Ishikawa (cell line): ENCODE measurements around the gene CEP120.

Experiments
- CEBPB ChIP-seq: IDR thresholded peaks from 2 replicates; pipeline ENCODE4 v1.6.1; 2012
- CREB1 ChIP-seq: IDR thresholded peaks from 2 replicates; pipeline ENCODE4 v1.6.1; 2012; ENCODE audit warnings: low read depth
- EP300 ChIP-seq: IDR thresholded peaks from 2 replicates; pipeline ENCODE4 v1.6.1; 2012; ENCODE audit warnings: borderline replicate concordance
- FOXM1 ChIP-seq: IDR thresholded peaks from 2 replicates; pipeline ENCODE4 v1.6.1; 2012; ENCODE audit warnings: low read depth, borderline replicate concordance
- NFIC ChIP-seq: IDR thresholded peaks from 2 replicates; pipeline ENCODE4 v1.6.1; 2012
- RAD21 ChIP-seq: IDR thresholded peaks from 2 replicates; pipeline ENCODE4 v1.6.1; 2012; ENCODE audit warnings: low read depth
- TAF1 ChIP-seq: IDR thresholded peaks from 2 replicates; pipeline ENCODE4 v1.6.1; 2012; ENCODE audit warnings: low read depth, mild to moderate bottlenecking
- TCF12 ChIP-seq: IDR thresholded peaks from 2 replicates; pipeline ENCODE4 v1.6.1; 2012; ENCODE audit warnings: low read depth
- YY1 ChIP-seq: IDR thresholded peaks from 2 replicates; pipeline ENCODE4 v1.6.1; 2012; ENCODE audit warnings: low read depth
- TF ChIP-seq, protein P1 (sequence below): IDR thresholded peaks from 2 replicates; pipeline ENCODE4 v1.6.1; 2012
- TF ChIP-seq, protein P2 (sequence below): IDR thresholded peaks from 2 replicates; pipeline ENCODE4 v1.6.1; 2012

DNA sequence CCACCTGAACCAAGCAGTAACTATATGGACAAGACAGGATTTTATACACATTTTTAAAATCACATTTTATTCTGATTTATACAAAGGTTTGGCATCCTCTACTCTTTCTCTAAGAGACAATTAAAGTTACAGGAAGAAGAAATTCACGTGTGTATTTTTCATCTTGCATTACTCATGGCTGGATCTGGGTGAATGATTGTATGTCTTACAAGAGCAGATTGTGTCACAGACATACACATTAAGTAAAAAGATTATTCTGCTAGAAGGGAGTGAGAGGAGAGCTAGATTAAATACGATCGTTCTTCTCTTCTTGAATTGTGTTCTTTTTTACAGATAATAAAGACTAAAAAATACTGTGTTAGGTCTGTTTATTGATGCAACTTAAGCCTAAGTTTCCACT is 20.8 kb upstream of the CEP120 start:
- TF ChIP-seq CEBPB (no peak), RAD21 (no peak), NFIC (no peak), TCF12 (no peak), TAF1 (no peak), EP300 (no peak), YY1 (no peak), FOXM1 (no peak), CREB1 (no peak)
- TF ChIP-seq, protein P1, sequence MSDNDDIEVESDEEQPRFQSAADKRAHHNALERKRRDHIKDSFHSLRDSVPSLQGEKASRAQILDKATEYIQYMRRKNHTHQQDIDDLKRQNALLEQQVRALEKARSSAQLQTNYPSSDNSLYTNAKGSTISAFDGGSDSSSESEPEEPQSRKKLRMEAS = no peak
- TF ChIP-seq, protein P2, sequence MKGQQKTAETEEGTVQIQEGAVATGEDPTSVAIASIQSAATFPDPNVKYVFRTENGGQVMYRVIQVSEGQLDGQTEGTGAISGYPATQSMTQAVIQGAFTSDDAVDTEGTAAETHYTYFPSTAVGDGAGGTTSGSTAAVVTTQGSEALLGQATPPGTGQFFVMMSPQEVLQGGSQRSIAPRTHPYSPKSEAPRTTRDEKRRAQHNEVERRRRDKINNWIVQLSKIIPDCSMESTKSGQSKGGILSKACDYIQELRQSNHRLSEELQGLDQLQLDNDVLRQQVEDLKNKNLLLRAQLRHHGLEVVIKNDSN = no peak
